Liver (tissue), 9 donors: ENCODE results near the gene JTB. TPM values are rescaled to one million over a fixed set of nuclear protein-coding genes. Genes with fewer than 3 reads are reported as not detected.

Source experiments
- DNase-seq: peaks from one replicate; pipeline ENCODE4 v3.0.0-alpha.2; 2017; ENCODE audit warnings: low spot score
- H3K27ac ChIP-seq, 2 donors: one replicate each; pipeline ENCODE4 v1.7.0; 2013; ENCODE audit warnings: inconsistent platforms in 2 of 2, low read length in 2 of 2, control low read depth in 1 of 2, low read depth in 1 of 2, mild to moderate bottlenecking in 1 of 2
- H3K27me3 ChIP-seq, 4 donors: one replicate each; pipeline versions ENCODE4 v1.6.1 to v1.7.0; 2013; ENCODE audit warnings: low read length in 3 of 4, inconsistent platforms in 1 of 4, mild to moderate bottlenecking in 1 of 4, moderate library complexity in 1 of 4; ENCODE audit not compliant: control insufficient read depth in 4 of 4, insufficient read depth in 4 of 4
- H3K36me3 ChIP-seq, 4 donors: one replicate each; pipeline versions ENCODE4 v1.6.1 to v1.7.0; 2013; ENCODE audit warnings: low read length in 3 of 4, mild to moderate bottlenecking in 3 of 4, low read depth in 1 of 4, moderate library complexity in 1 of 4; ENCODE audit not compliant: control insufficient read depth in 4 of 4, insufficient read depth in 3 of 4
- H3K4me1 ChIP-seq, 4 donors: one replicate each; pipeline versions ENCODE4 v1.6.1 to v1.7.0; 2013; ENCODE audit warnings: low read length in 3 of 4, mild to moderate bottlenecking in 3 of 4, moderate library complexity in 1 of 4; ENCODE audit not compliant: control insufficient read depth in 4 of 4, insufficient read depth in 4 of 4
- H3K4me3 ChIP-seq, 3 donors: one replicate each; pipeline versions ENCODE4 v1.6.1 to v1.7.0; 2013; ENCODE audit warnings: low read length in 3 of 3, control low read depth in 1 of 3, low read depth in 1 of 3, mild to moderate bottlenecking in 1 of 3
- H3K9ac ChIP-seq, 2 donors: one replicate each; pipeline ENCODE4 v1.7.0; 2013; ENCODE audit warnings: low read length in 2 of 2, mild to moderate bottlenecking in 2 of 2, moderate library complexity in 2 of 2, control low read depth in 1 of 2, low read depth in 1 of 2
- H3K9me3 ChIP-seq, 4 donors: one replicate each; pipeline versions ENCODE4 v1.6.1 to v1.7.0; 2013; ENCODE audit warnings: low read length in 3 of 4; ENCODE audit not compliant: control insufficient read depth in 4 of 4
- ATF3 ChIP-seq: IDR thresholded peaks from 2 replicates; pipeline ENCODE4 v1.6.1; 2016; ENCODE audit warnings: antibody characterized with exemption
- CTCF ChIP-seq: fragments of 150-350 bp; IDR thresholded peaks from 2 replicates; pipeline ENCODE4 v1.5.1; 2017; ENCODE audit warnings: improper control_type of control experiment, low read depth, low read length; ENCODE audit not compliant: missing input control
- EGR1 ChIP-seq, 2 donors: IDR thresholded peaks; 2 replicates each; pipeline ENCODE4 v1.6.1; 2016 to 2018; ENCODE audit warnings: antibody characterized with exemption in 2 of 2, low read depth in 2 of 2
- FOXA1 ChIP-seq: IDR thresholded peaks from 2 replicates; pipeline ENCODE4 v1.6.1; 2016; ENCODE audit warnings: antibody characterized with exemption
- FOXA2 ChIP-seq: IDR thresholded peaks from 2 replicates; pipeline ENCODE4 v1.6.1; 2016; ENCODE audit warnings: antibody characterized with exemption
- GABPA ChIP-seq, 2 donors: IDR thresholded peaks in 1 of 2; conservative IDR thresholded peaks in 1 of 2; 2 replicates each; pipeline ENCODE4 v1.6.1; 2016; ENCODE audit warnings: antibody characterized with exemption in 2 of 2, mild to moderate bottlenecking in 1 of 2, moderate library complexity in 1 of 2
- HNF4A ChIP-seq, 2 donors: conservative IDR thresholded peaks; 2 replicates each; pipeline ENCODE4 v1.6.1; 2016; ENCODE audit warnings: antibody characterized with exemption in 2 of 2, mild to moderate bottlenecking in 2 of 2
- HNF4G ChIP-seq: IDR thresholded peaks from 2 replicates; pipeline ENCODE4 v1.6.1; 2016; ENCODE audit warnings: antibody characterized with exemption
- JUND ChIP-seq, 2 donors: IDR thresholded peaks; 2 replicates each; pipeline ENCODE4 v1.6.1; 2016; ENCODE audit warnings: antibody characterized with exemption in 2 of 2
- MAX ChIP-seq: IDR thresholded peaks from 2 replicates; pipeline ENCODE4 v1.6.1; 2016; ENCODE audit warnings: antibody characterized with exemption
- NR2F2 ChIP-seq: IDR thresholded peaks from 2 replicates; pipeline ENCODE4 v1.6.1; 2016; ENCODE audit warnings: antibody characterized with exemption
- RAD21 ChIP-seq, 2 donors: IDR thresholded peaks; 2 replicates each; pipeline ENCODE4 v1.6.1; 2016; ENCODE audit warnings: antibody characterized with exemption in 2 of 2, mild to moderate bottlenecking in 2 of 2
- REST ChIP-seq: IDR thresholded peaks from 2 replicates; pipeline ENCODE4 v1.6.1; 2016; ENCODE audit warnings: antibody characterized with exemption, mild to moderate bottlenecking
- RXRA ChIP-seq, 2 donors: IDR thresholded peaks; 2 replicates each; pipeline ENCODE4 v1.6.1; 2017 to 2018; ENCODE audit warnings: antibody characterized with exemption in 2 of 2, mild to moderate bottlenecking in 1 of 2
- SP1 ChIP-seq: IDR thresholded peaks from 2 replicates; pipeline ENCODE4 v1.6.1; 2018; ENCODE audit warnings: antibody characterized with exemption, mild to moderate bottlenecking
- TAF1 ChIP-seq: conservative IDR thresholded peaks from 2 replicates; pipeline ENCODE4 v1.6.1; 2016; ENCODE audit warnings: antibody characterized with exemption, mild to moderate bottlenecking
- YY1 ChIP-seq: IDR thresholded peaks from 2 replicates; pipeline ENCODE4 v1.6.1; 2016; ENCODE audit warnings: antibody characterized with exemption, mild to moderate bottlenecking
- ZBTB33 ChIP-seq: IDR thresholded peaks from 2 replicates; pipeline ENCODE4 v1.6.1; 2016; ENCODE audit warnings: antibody characterized with exemption
- WGBS: extraction: QIAGEN DNeasy Blood & Tissue Kit; methylation state at CpG from one replicate; pipeline ENCODE4 v1.1.7; 2013; 5-methylcytosine and 5-hydroxymethylcytosine counted together
- polyA plus RNA-seq, 2 donors: library from polyadenylated mRNA; stranded (reverse) in 1 of 2; unstranded in 1 of 2; fragments of 200-250 nt in 1 of 2; fragments of >200 nt in 1 of 2; fragmentation: Nextera tagmentation in 1 of 2; extraction: Ambion mirVana in 1 of 2; gene quantifications; one replicate each; pipeline versions ENCODE4 v1.2.1 to v1.2.3, GENCODE V29; 2013 to 2015
- total RNA-seq, 2 donors: library from RNA; depleted of rRNA; stranded (reverse); fragments of >200 nt; gene quantifications; one replicate each; pipeline ENCODE4 v1.2.3, GENCODE V29; 2014
- donor health status: healthy.
- donor health status: healthy.
- donor health status: healthy.
- donor health status: healthy.
- donor health status: healthy.

The JTB gene
- total RNA-seq (100 to 1,000 TPM in 1 of 2 donors, 10 to 100 TPM in 1; 88.9 to 104 TPM), polyA plus RNA-seq (100 to 1,000 TPM; 144 to 182 TPM)

- Histone ChIP-seq H3K9me3 (no peaks in the 10 kb centered on the region), H3K36me3 (peaks cover 5 to 24% (median 19%) of the 10 kb centered on the region in 4 donors), H3K27ac (peak within 1 kb of the TSS; percentile 94 to 96), H3K4me1 (peaks cover 0 to 25% (median 22%) of the 10 kb centered on the region in 4 donors), H3K27me3 (no peaks in the 10 kb centered on the region), H3K4me3 (peak within 1 kb of the TSS; percentile 82 to 99 (median 99)), H3K9ac (peak within 1 kb of the TSS; percentile 92 to 94)
- DNase-seq = peak; percentile 87
- TF ChIP-seq SP1 = no peak
- TF ChIP-seq EGR1 (IDR thresholded peaks at IDR 0.05; ENCODE audit: low read depth in 2 of 2) = no peak
- TF ChIP-seq REST = peak; percentile 31
- TF ChIP-seq TAF1 = peak; percentile 34
- TF ChIP-seq ATF3 = no peak
- no peak for TF ChIP-seq HNF4A (conservative IDR thresholded peaks at IDR 0.05)
- no peak for TF ChIP-seq FOXA1
- peak in 1 of 2 donors; percentile 9 for TF ChIP-seq GABPA (IDR thresholded peaks at IDR 0.05 in 1 of 2, conservative IDR thresholded peaks at IDR 0.05 in 1 of 2)
- no peak for TF ChIP-seq ZBTB33
- TF ChIP-seq JUND (IDR thresholded peaks at IDR 0.05) = no peak
- peak in 1 of 2 donors; percentile 34 for TF ChIP-seq RAD21 (IDR thresholded peaks at IDR 0.05)
- no peak for TF ChIP-seq HNF4G
- TF ChIP-seq CTCF = no peak
- TF ChIP-seq FOXA2 = no peak
- peak; percentile 7 to 49 for TF ChIP-seq RXRA (IDR thresholded peaks at IDR 0.05)
- TF ChIP-seq MAX = no peak
- TF ChIP-seq NR2F2 = peak; percentile 25
- peak; percentile 98 for TF ChIP-seq YY1
- WGBS = under 1% methylated on average over 75 of the region's 75 CpGs
Measured at GRCh38 chr1:153977250-153978240, at the start of gene JTB. TSS of gene JTB (minus strand) at chr1:153977674. CDS start at chr1:153977252, 422 bp downstream.
